Type B pancreatic cell (in vitro differentiated cells): ENCODE measurements around the gene SEMA4D. TPM values are rescaled to one million over a fixed set of nuclear protein-coding genes. Genes with fewer than 3 reads are reported as not detected.

Source experiments
- DNase-seq: peaks from one replicate; pipeline ENCODE4 v3.0.0; 2021; ENCODE audit warnings: mixed read lengths; ENCODE audit not compliant: unreplicated experiment; ENCODE audit errors: extremely low spot score
- H3K27ac Mint-ChIP-seq: 2 replicates; pipeline ENCODE4 v1.8.0; 2021; ENCODE audit warnings: mild to moderate bottlenecking, mixed read lengths
- H3K27me3 Mint-ChIP-seq: 2 replicates; pipeline ENCODE4 v1.8.0; 2021; ENCODE audit warnings: mixed read lengths
- H3K36me3 Mint-ChIP-seq: 2 replicates; pipeline ENCODE4 v1.8.0; 2021; ENCODE audit warnings: mixed read lengths
- H3K4me1 Mint-ChIP-seq: one replicate; pipeline ENCODE4 v1.8.0; 2021; ENCODE audit warnings: mixed read lengths; ENCODE audit not compliant: unreplicated experiment
- H3K4me3 Mint-ChIP-seq: 2 replicates; pipeline ENCODE4 v1.8.0; 2021; ENCODE audit warnings: mild to moderate bottlenecking, mixed read lengths
- H3K9me3 Mint-ChIP-seq: 2 replicates; pipeline ENCODE4 v1.8.0; 2021; ENCODE audit warnings: mixed read lengths
- CTCF ChIP-seq: fragments of 200-600 bp; sonication (generic); conservative IDR thresholded peaks from 2 replicates; pipeline ENCODE4 v1.5.0; 2021; ENCODE audit warnings: antibody characterized with exemption, mild to moderate bottlenecking
- total RNA-seq: library from RNA; stranded (reverse); gene quantifications from 2 replicates; pipeline ENCODE4 v1.2.1, GENCODE V29; 2021; ENCODE audit warnings: low replicate concordance

The SEMA4D gene
- total RNA-seq, 1 donor from 2014 or later: 32.3 TPM

- no peak overlapping the region for H3K27ac Mint-ChIP-seq
- no peak for TF ChIP-seq CTCF
- H3K36me3 Mint-ChIP-seq: no peaks in the 10 kb centered on the region
- peaks cover 6% of the 10 kb centered on the region for H3K4me1 Mint-ChIP-seq
- H3K4me3 Mint-ChIP-seq: no peak overlapping the region
- peaks cover 6% of the 10 kb centered on the region for H3K27me3 Mint-ChIP-seq
- H3K9me3 Mint-ChIP-seq: no peaks in the 10 kb centered on the region
- DNase-seq: no peak
Measured at GRCh38 chr9:89508951-89509615, 11.2 kb upstream of the SEMA4D start.

- H3K4me3 Mint-ChIP-seq: no peak overlapping the region
- no peak for DNase-seq
- H3K27me3 Mint-ChIP-seq: peaks cover 5% of the 10 kb centered on the region
- TF ChIP-seq CTCF: no peak
- no peaks in the 10 kb centered on the region for H3K36me3 Mint-ChIP-seq
- H3K4me1 Mint-ChIP-seq: peaks cover 6% of the 10 kb centered on the region
- no peaks in the 10 kb centered on the region for H3K9me3 Mint-ChIP-seq
- no peak overlapping the region for H3K27ac Mint-ChIP-seq
Measured at GRCh38 chr9:89505911-89506310, 8.0 kb upstream of the SEMA4D start.

GRCh38 chr9:89505048-89505447 is 7.1 kb upstream of the SEMA4D start:
- no peak for DNase-seq
- H3K4me3 Mint-ChIP-seq: no peak overlapping the region
- no peak for TF ChIP-seq CTCF
- H3K9me3 Mint-ChIP-seq: no peaks in the 10 kb centered on the region
- H3K27me3 Mint-ChIP-seq: peaks cover 5% of the 10 kb centered on the region
- H3K36me3 Mint-ChIP-seq: no peaks in the 10 kb centered on the region
- no peak overlapping the region for H3K27ac Mint-ChIP-seq
- peaks cover 6% of the 10 kb centered on the region for H3K4me1 Mint-ChIP-seq

GRCh38 chr9:89502671-89503070 is 4.8 kb upstream of the SEMA4D start:
- Mint-ChIP-seq H3K27me3 (peaks cover 5% of the 10 kb centered on the region), H3K36me3 (no peaks in the 10 kb centered on the region), H3K9me3 (no peaks in the 10 kb centered on the region), H3K4me3 (no peak overlapping the region), H3K4me1 (peaks cover 6% of the 10 kb centered on the region), H3K27ac (no peak overlapping the region)
- DNase-seq: no peak
- no peak for TF ChIP-seq CTCF

- H3K4me3 Mint-ChIP-seq: no peak overlapping the region
- no peak overlapping the region for H3K27ac Mint-ChIP-seq
- H3K4me1 Mint-ChIP-seq: peaks cover 6% of the 10 kb centered on the region
- TF ChIP-seq CTCF: no peak
- peaks cover 5% of the 10 kb centered on the region for H3K27me3 Mint-ChIP-seq
- DNase-seq: no peak
- no peaks in the 10 kb centered on the region for H3K36me3 Mint-ChIP-seq
- H3K9me3 Mint-ChIP-seq: no peaks in the 10 kb centered on the region
Measured at GRCh38 chr9:89502038-89502601, 4.2 kb upstream of the SEMA4D start.
